NOMO-1 treated with dmso at 0.1 percent for 144 hours (cell line): Measurements from ENCODE around the gene ISCA1.
A peak's percentile ranks its signal among the peaks of the same experiment; 100 is the strongest.
"Not testable (repeated sequence)": the region's sequence is repeated elsewhere in the genome, so short reads cannot be mapped to it uniquely, and the experiment has no call there.

Source experiments
- DNase-seq: peaks from one replicate; lab custom pipeline; 2025; ENCODE audit not compliant: unreplicated experiment; lab: John Stamatoyannopoulos, UW

ISCA1 gene

GRCh38 chr9:86282077-86282978 is at the start of gene ISCA1:
TSS of gene ISCA1 (minus strand) at chr9:86282538. CDS start at chr9:86282458, 80 bp downstream.
- peak; percentile 33 for DNase-seq

GRCh38 chr9:86330186-86330585 is 47.8 kb upstream of the ISCA1 start:
- DNase-seq, result no peak

DNA sequence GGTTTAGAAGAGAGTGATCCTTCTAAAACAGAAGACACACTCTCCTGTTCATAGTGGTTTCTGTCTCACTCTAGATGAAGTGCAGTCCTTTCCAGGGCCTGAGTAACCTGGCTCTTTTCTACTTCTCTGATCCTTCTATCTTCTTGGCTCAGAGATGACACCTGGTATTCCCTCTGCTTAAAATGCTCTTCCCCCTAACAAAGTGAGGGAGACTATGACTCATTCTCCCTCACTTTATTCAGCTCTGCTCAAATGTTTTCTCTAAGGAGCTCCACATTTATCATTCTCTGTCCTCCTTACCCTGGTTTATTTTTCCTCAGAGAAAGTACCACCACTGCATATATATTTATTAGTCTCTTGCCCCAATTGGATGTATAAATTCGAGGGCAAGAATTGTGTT is 47.3 kb upstream of the ISCA1 start:
- DNase-seq, result no peak

GRCh38 chr9:86328156-86328555 is 45.8 kb upstream of the ISCA1 start:
- DNase-seq, result no peak

GRCh38 chr9:86326536-86326935 is 44.2 kb upstream of the ISCA1 start:
- no peak for DNase-seq

- no peak for DNase-seq
Observed at GRCh38 chr9:86324901-86325300, 42.6 kb upstream of the ISCA1 start.

DNA sequence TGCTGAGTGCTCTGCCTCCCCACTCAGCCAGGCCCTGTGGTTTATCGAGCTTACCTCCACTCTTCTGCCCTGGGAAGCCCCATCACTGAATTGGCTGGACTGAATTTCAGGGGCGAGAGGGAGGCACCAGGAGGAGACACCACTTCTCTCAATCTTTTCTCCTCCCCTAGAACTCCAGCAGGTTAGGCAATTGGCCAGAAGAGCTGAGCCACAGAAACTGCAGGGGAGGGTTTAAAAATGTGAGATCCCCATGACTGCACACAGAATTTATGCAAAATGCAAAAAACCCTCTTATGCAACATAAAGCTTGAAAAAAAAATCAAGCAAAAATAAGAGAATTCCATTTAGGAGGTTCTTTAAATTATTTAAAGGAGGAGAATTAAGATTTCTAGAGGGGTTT is 42.0 kb upstream of the ISCA1 start:
- no peak for DNase-seq

DNA sequence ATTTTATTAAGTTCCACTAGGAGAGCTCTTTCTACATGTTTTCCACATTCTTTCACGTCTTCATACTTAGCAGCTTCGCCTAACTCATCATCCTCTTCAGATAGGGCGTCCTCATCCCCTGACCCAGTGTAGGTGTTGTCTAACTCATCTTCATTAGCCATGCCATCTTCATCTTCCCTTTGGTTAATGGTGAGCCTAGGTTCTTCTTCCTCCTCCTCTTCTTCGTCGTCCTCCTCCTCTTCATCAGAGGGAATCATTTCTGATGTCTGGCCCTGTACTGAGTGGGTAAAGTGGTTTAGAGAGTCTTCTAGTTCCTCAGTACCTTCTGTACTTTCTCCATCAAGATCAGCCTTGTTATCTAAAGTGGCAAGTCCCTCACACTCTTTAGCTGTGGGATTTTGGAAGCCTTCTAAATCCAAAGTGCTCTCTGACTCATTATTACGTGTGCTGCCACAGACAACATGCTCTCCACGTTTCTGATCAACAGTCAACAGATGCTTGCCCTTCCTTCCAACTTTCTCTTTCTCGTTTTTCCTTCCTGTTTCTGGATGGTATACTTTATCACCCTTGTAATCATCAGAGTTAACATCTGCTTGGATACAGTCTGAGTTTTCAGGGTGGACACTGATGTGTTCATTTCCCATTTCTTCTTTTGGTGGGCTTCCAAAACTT is 40.8 kb upstream of the ISCA1 start:
- no peak for DNase-seq

- DNase-seq, result no peak
Observed at GRCh38 chr9:86321373-86321772, 39.0 kb upstream of the ISCA1 start.

DNA sequence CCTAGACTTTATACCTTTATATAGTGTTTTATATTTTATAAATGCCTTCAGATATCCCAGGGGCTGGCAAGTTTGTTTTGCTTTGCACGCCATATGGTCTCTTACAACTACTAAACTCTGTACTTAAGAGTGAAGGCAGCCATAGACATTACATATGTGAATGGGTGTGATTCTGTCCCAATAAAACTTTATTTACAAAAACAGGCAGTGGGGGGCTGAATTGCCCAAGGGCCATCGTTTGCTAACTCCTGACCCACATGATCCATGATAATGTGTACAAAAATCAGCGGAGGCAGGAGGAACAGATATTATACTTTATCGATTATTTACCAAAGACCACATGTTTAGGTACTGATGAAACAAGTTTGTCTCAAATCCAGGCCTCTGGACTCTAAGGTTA is 35.8 kb upstream of the ISCA1 start:
- DNase-seq, result no peak

GRCh38 chr9:86315078-86315477 is 32.7 kb upstream of the ISCA1 start:
- no peak for DNase-seq

DNA sequence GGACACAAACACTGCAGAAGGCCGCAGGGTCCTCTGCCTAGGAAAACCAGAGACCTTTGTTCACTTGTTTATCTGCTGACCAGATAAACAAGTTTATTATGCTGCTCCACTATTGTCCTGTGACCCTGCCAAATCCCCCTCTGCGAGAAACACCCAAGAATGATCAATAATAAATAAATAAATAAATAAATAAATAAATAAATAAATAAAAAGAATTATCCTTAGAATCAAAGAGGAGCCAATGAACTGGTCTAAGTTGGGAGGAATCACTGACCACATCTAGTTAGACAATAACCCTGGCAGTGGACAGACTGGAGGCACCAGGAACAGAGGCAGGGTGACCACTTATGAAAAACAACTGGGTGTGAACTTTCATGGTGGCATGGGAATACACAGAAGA is 30.6 kb upstream of the ISCA1 start:
- DNase-seq, result not testable (repeated sequence)

- no peak for DNase-seq
Observed at GRCh38 chr9:86308687-86309086, 26.3 kb upstream of the ISCA1 start.

GRCh38 chr9:86304236-86304730 is 21.9 kb upstream of the ISCA1 start:
- no peak for DNase-seq

GRCh38 chr9:86303316-86303975 is 21.1 kb upstream of the ISCA1 start:
- DNase-seq, result no peak

GRCh38 chr9:86301686-86302085 is 19.3 kb upstream of the ISCA1 start:
- DNase-seq, result no peak

DNA sequence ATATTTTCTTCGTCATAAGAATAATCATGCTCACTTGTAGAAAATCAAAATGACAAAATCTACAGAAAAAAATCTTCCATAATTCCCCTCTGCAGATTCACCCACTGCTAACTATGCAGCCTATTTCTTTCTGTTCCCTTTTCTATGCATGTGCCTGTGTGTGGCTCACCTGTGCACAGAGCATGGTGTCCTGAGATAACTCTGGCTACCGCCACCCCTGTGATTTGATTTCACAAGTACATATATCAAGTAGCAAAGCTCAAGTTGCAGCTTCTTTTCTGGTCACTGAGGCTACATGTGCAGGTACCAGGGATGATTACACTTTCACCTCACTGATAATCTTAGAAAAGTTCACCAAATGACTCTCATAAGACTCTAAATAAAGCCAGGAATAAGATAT is 18.4 kb upstream of the ISCA1 start:
- no peak for DNase-seq

- DNase-seq, result no peak
Observed at GRCh38 chr9:86298873-86299272, 16.5 kb upstream of the ISCA1 start.

DNA sequence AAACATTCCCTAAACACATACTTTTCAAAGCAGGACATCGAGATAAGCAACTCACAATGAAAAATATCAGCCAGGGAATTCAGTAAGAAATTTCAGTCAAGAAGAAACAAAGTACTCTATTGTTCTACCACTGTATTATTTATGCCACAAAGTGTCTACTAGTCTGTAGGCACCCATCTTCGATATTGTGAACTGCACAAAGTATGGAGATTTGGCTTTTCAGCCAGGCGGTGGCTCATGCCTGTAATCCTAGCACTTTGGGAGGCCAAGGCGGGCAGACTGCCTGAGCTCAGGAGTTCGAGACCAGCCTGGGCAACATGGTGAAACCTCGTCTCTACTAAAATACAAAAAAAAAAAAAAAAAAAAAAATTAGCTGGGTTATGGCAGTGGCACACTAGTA is 8.0 kb upstream of the ISCA1 start:
- not testable (repeated sequence) for DNase-seq

- no peak for DNase-seq
Observed at GRCh38 chr9:86288499-86289198, 6.3 kb upstream of the ISCA1 start.

DNA sequence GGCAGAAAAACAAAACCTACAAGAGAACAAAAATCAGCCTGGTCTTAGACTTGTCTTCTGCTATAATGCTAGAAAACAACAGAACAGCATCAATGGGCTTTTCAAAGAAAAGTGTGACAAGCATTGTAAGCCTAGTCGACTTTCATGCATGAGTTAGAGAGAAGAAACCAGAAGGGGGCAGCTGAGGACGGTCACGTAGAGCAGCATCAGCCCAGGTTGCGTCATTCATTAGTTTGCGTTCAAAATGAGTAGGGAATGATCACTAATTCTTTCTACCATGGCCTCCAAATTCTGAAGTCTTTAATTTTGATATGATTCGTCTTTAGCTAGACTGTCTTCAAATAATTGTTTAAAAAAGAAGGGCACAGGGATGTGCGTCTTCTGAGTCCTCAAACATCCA is 4.7 kb upstream of the ISCA1 start:
- no peak for DNase-seq
